ENCODE results near the gene MARCHF10.
A peak's percentile ranks its signal among the peaks of the same experiment; 100 is the strongest.
"Not testable (repeated sequence)": the region's sequence is repeated elsewhere in the genome, so short reads cannot be mapped to it uniquely, and the experiment has no call there.

Gene MARCHF10

GRCh38 chr17:62832405-62832804 is 24.3 kb upstream of the MARCHF10 start:
- no peaks in the 10 kb centered on the region for H3K36me3 ChIP-seq (ENCODE audit: insufficient read depth, low read length)
- no peak overlapping the region for H2AFZ ChIP-seq (ENCODE audit: low read length)
- H3F3A ChIP-seq (ENCODE audit: low read depth) = no peaks in the 10 kb centered on the region
- H3K4me1 ChIP-seq (ENCODE audit: insufficient read depth, low read length, poor library complexity, severe bottlenecking) = no peaks in the 10 kb centered on the region
- no peaks in the 10 kb centered on the region for H3K79me2 ChIP-seq (ENCODE audit: insufficient read depth, low read length)
- H3K27me3 ChIP-seq (ENCODE audit: insufficient read depth, low read length, poor library complexity, severe bottlenecking) = no peaks in the 10 kb centered on the region
- no peaks in the 10 kb centered on the region for H4K20me1 ChIP-seq (ENCODE audit: insufficient read depth, low read length, poor library complexity, severe bottlenecking)
- H3K4me3 ChIP-seq (ENCODE audit: low read length, poor library complexity, severe bottlenecking) = no peak overlapping the region
- TF ChIP-seq EZH2phosphoT487 (IDR thresholded peaks at IDR 0.05; ENCODE audit: borderline replicate concordance) (no peak), CTCF (conservative IDR thresholded peaks at IDR 0.05; ENCODE audit: low read length) (no peak)
- no peak overlapping the region for H3K4me2 ChIP-seq (ENCODE audit: low read depth, low read length, poor library complexity, severe bottlenecking)
- H3K9ac ChIP-seq (ENCODE audit: low read depth, low read length, poor library complexity, severe bottlenecking) = no peak overlapping the region
- H3K9me3 ChIP-seq (ENCODE audit: insufficient read depth, low read depth, low read length) = no peaks in the 10 kb centered on the region; the same call in 1 of the 2 replicates
- no peaks in the 10 kb centered on the region for H3K9me2 ChIP-seq (replicated peaks; ENCODE audit: low read depth, low read length)

- not testable (repeated sequence) for H3K4me3 ChIP-seq (ENCODE audit: low read length, poor library complexity, severe bottlenecking); H3K9me2 ChIP-seq (replicated peaks; ENCODE audit: low read depth, low read length); H3K79me2 ChIP-seq (ENCODE audit: insufficient read depth, low read length); H2AFZ ChIP-seq (ENCODE audit: low read length); H3K4me1 ChIP-seq (ENCODE audit: insufficient read depth, low read length, poor library complexity, severe bottlenecking); H3K36me3 ChIP-seq (ENCODE audit: insufficient read depth, low read length); H3F3A ChIP-seq (ENCODE audit: low read depth); H3K9ac ChIP-seq (ENCODE audit: low read depth, low read length, poor library complexity, severe bottlenecking); H3K4me2 ChIP-seq (ENCODE audit: low read depth, low read length, poor library complexity, severe bottlenecking); H3K27me3 ChIP-seq (ENCODE audit: insufficient read depth, low read length, poor library complexity, severe bottlenecking); H4K20me1 ChIP-seq (ENCODE audit: insufficient read depth, low read length, poor library complexity, severe bottlenecking); H3K9me3 ChIP-seq (ENCODE audit: insufficient read depth, low read depth, low read length)
These were observed 23.0 kb upstream of the MARCHF10 start for GRCh38 chr17:62831066-62831465.

DNA sequence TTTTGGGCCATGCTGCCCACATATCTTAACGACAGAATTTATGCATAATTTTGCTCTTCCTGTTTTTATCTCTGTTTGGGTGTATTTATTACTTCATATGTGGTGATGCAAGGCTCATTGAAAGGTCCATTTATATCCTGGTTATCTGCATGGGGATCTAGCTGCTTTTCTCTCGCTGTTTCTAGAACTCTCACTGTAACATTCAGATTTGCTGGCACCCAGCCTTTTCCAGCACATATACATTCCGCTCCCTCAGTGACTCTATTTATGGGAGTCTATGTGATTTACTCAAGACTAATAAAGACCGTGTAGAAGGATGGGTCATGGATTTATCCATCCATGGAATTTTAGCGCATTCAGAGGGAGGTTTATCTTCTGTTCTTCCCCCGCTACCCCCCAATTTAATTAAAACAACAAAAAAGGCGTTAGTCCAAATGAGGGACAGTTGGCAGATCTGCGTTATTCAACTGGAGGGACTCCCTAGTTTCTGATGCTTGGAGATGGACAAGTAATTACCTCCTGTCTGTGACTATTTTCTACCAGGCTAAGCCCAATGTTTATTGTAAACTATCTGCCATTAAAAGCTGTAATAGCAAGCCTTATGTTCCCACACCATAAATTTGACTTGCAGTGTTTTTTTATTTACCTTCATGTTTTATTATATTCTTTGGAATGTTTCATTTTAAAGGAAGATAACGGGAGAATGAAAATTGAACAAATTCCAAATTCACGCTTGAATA is 19.8 kb upstream of the MARCHF10 start:
- no peak overlapping the region for H3K4me3 ChIP-seq (ENCODE audit: low read length, poor library complexity, severe bottlenecking)
- H3K4me1 ChIP-seq (ENCODE audit: insufficient read depth, low read length, poor library complexity, severe bottlenecking) = no peaks in the 10 kb centered on the region
- H3K4me2 ChIP-seq (ENCODE audit: low read depth, low read length, poor library complexity, severe bottlenecking) = peak overlapping the region; percentile 8
- H3K9me3 ChIP-seq (ENCODE audit: insufficient read depth, low read depth, low read length) = no peaks in the 10 kb centered on the region
- no peaks in the 10 kb centered on the region for H3K36me3 ChIP-seq (ENCODE audit: insufficient read depth, low read length)
- no peaks in the 10 kb centered on the region for H3F3A ChIP-seq (ENCODE audit: low read depth)
- no peaks in the 10 kb centered on the region for H3K79me2 ChIP-seq (ENCODE audit: insufficient read depth, low read length)
- no peaks in the 10 kb centered on the region for H3K27me3 ChIP-seq (ENCODE audit: insufficient read depth, low read length, poor library complexity, severe bottlenecking)
- no peak overlapping the region for H3K9ac ChIP-seq (ENCODE audit: low read depth, low read length, poor library complexity, severe bottlenecking)
- no peak overlapping the region for H2AFZ ChIP-seq (ENCODE audit: low read length)
- no peaks in the 10 kb centered on the region for H3K9me2 ChIP-seq (replicated peaks; ENCODE audit: low read depth, low read length)
- TF ChIP-seq CTCF (conservative IDR thresholded peaks at IDR 0.05; ENCODE audit: low read length) (no peak), EZH2phosphoT487 (IDR thresholded peaks at IDR 0.05; ENCODE audit: borderline replicate concordance) (no peak)
- no peaks in the 10 kb centered on the region for H4K20me1 ChIP-seq (ENCODE audit: insufficient read depth, low read length, poor library complexity, severe bottlenecking)

DNA sequence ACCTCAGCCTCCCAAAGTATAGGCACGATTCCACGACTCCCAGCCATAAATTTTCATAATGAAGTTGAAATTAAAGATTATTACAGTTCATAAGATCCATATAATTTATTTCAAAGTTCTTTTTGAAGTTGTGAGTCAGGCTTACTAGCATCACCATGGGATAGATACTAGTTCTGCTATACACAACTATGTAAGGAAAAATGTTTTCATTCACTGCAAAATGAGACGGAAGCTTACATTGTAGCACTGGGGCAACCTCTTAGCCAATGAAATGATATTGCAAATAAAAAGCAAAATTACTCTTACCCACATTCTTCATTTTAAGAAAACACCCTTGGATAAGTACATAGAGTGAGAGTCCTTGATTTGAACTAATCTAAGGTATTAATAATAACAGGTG is 18.8 kb upstream of the MARCHF10 start:
- no peak overlapping the region for H2AFZ ChIP-seq (ENCODE audit: low read length)
- H3F3A ChIP-seq (ENCODE audit: low read depth) = no peaks in the 10 kb centered on the region
- H3K27me3 ChIP-seq (ENCODE audit: insufficient read depth, low read length, poor library complexity, severe bottlenecking) = no peaks in the 10 kb centered on the region
- no peaks in the 10 kb centered on the region for H3K36me3 ChIP-seq (ENCODE audit: insufficient read depth, low read length)
- H4K20me1 ChIP-seq (ENCODE audit: insufficient read depth, low read length, poor library complexity, severe bottlenecking) = no peaks in the 10 kb centered on the region
- H3K4me1 ChIP-seq (ENCODE audit: insufficient read depth, low read length, poor library complexity, severe bottlenecking) = no peaks in the 10 kb centered on the region
- no peak overlapping the region for H3K4me2 ChIP-seq (ENCODE audit: low read depth, low read length, poor library complexity, severe bottlenecking)
- H3K9ac ChIP-seq (ENCODE audit: low read depth, low read length, poor library complexity, severe bottlenecking) = no peak overlapping the region
- H3K9me3 ChIP-seq (ENCODE audit: insufficient read depth, low read depth, low read length) = no peaks in the 10 kb centered on the region
- no peaks in the 10 kb centered on the region for H3K9me2 ChIP-seq (replicated peaks; ENCODE audit: low read depth, low read length)
- H3K79me2 ChIP-seq (ENCODE audit: insufficient read depth, low read length) = no peaks in the 10 kb centered on the region
- no peak overlapping the region for H3K4me3 ChIP-seq (ENCODE audit: low read length, poor library complexity, severe bottlenecking)
- no peak for TF ChIP-seq CTCF (conservative IDR thresholded peaks at IDR 0.05; ENCODE audit: low read length)
- TF ChIP-seq EZH2phosphoT487 (IDR thresholded peaks at IDR 0.05; ENCODE audit: borderline replicate concordance) = no peak

All from Loucy (cell line).